PC-9 (cell line): ENCODE data around the gene MMP20. TPM values are rescaled to one million over a fixed set of nuclear protein-coding genes. Genes with fewer than 3 reads are reported as not detected.

ENCODE experiments used
- Bru-seq: library from RNA; stranded (reverse); fragments of 400-500 nt; gene quantifications from one replicate; lab custom pipeline; 2021; lab: Mats Ljungman, UMichigan
- BruChase-seq, 2 experiments: library from RNA; stranded (reverse); fragments of 400-500 nt; gene quantifications; one replicate each; lab custom pipeline; 2021; lab: Mats Ljungman, UMichigan
- BruUV-seq: library from RNA; stranded (reverse); fragments of 400-500 nt; replicated peaks from 2 replicates; lab custom pipeline; 2021; lab: Mats Ljungman, UMichigan
- CTCF ChIA-PET: fragments of 300-600 bp; sonication (Branson Sonifier 250); formaldehyde crosslinking; loops from one replicate; lab custom pipeline; 2022; ENCODE audit warnings: antibody characterized with exemption; lab: Charles Lee
- POLR2A ChIA-PET: fragments of 300-600 bp; sonication (Branson Sonifier 250); formaldehyde crosslinking; loops from one replicate; lab custom pipeline; 2022; ENCODE audit warnings: antibody characterized with exemption; ENCODE audit not compliant: unreplicated experiment; lab: Charles Lee
- DNase-seq, 2 experiments: peaks; one replicate each; pipeline versions ENCODE4 v3.0.0 to v3.0.0-alpha.2; 2015 to 2022; ENCODE audit warnings: mixed read lengths in 1 of 2
- H2AFZ ChIP-seq: fragments of 200-600 bp; sonication (generic); 2 replicates; pipeline ENCODE4 v1.8.1; 2017; ENCODE audit warnings: antibody characterized with exemption
- H3F3A ChIP-seq: fragments of 200-600 bp; sonication (generic); 2 replicates; pipeline ENCODE4 v1.8.1; 2017; ENCODE audit warnings: antibody characterized with exemption, mild to moderate bottlenecking, low read depth; ENCODE audit not compliant: insufficient read depth
- H3K27ac ChIP-seq: fragments of 200-600 bp; sonication (generic); 2 replicates; pipeline ENCODE4 v1.6.1; 2016; ENCODE audit warnings: mixed run types
- H3K27me3 ChIP-seq: fragments of 200-600 bp; sonication (generic); 2 replicates; pipeline ENCODE4 v1.6.1; 2016; ENCODE audit warnings: low read depth, mixed run types; ENCODE audit not compliant: insufficient read depth
- H3K36me3 ChIP-seq: fragments of 200-600 bp; sonication (generic); 2 replicates; pipeline ENCODE4 v1.6.1; 2016; ENCODE audit warnings: low read depth, mixed run types
- H3K4me1 ChIP-seq: fragments of 200-600 bp; sonication (generic); replicated peaks from 2 replicates; pipeline ENCODE4 v1.6.1; 2016; ENCODE audit warnings: mixed run types; ENCODE audit not compliant: insufficient read depth
- H3K4me2 ChIP-seq: fragments of 200-600 bp; sonication (generic); 2 replicates; pipeline ENCODE4 v1.6.1; 2017; ENCODE audit warnings: mixed run types
- H3K4me3 ChIP-seq: fragments of 200-600 bp; sonication (generic); 2 replicates; pipeline ENCODE4 v1.6.1; 2016; ENCODE audit warnings: mixed run types
- H3K79me2 ChIP-seq: fragments of 200-600 bp; sonication (generic); 2 replicates; pipeline ENCODE4 v1.6.1; 2017; ENCODE audit warnings: low read depth, mixed run types
- H3K9me2 ChIP-seq: fragments of 200-600 bp; sonication (generic); 2 replicates; pipeline ENCODE4 v1.8.1; 2017; ENCODE audit warnings: mild to moderate bottlenecking; ENCODE audit not compliant: insufficient read depth
- H3K9me3 ChIP-seq: fragments of 200-600 bp; sonication (generic); 2 replicates; pipeline ENCODE4 v1.8.1; 2016; ENCODE audit warnings: low read depth; ENCODE audit not compliant: insufficient read depth
- H4K20me1 ChIP-seq: fragments of 200-600 bp; sonication (generic); 2 replicates; pipeline ENCODE4 v1.8.1; 2017; ENCODE audit not compliant: insufficient read depth
- CTCF ChIP-seq: fragments of 200-600 bp; sonication (generic); conservative IDR thresholded peaks from 2 replicates; pipeline ENCODE4 v1.6.1; 2017; ENCODE audit warnings: mixed run types, antibody characterized with exemption, mild to moderate bottlenecking, moderate library complexity
- EZH2 ChIP-seq: fragments of 200-600 bp; sonication (generic); IDR thresholded peaks from 2 replicates; pipeline ENCODE4 v1.8.0; 2017; ENCODE audit warnings: antibody characterized with exemption, low read depth
- intact Hi-C: fragments of 100-400 bp; cut with micrococcal nuclease; formaldehyde crosslinking; loops from one replicate; pipeline ENCODE4 v1.10.0; 2022; ENCODE audit not compliant: unreplicated experiment
- long read RNA-seq: library from polyadenylated mRNA; stranded (forward); transcript quantifications from one replicate; pipeline ENCODE4 v2.0.0, GENCODE V29; 2022
- total RNA-seq: library from RNA; stranded (reverse); gene quantifications from 2 replicates; pipeline ENCODE4 v1.2.3, GENCODE V29; 2021

Gene MMP20
- total RNA-seq (not detected in 2 replicates), Bru-seq, nascent RNA (percentile 8 among the genes with signal in this experiment), BruChase-seq, experiment 1, labeled RNA remaining after a 2-hour chase (percentile 6 among the genes with signal in this experiment), BruChase-seq, experiment 2, labeled RNA remaining after a 6-hour chase (percentile 5 among the genes with signal in this experiment)
- long read RNA-seq, result 0 reads

- Histone ChIP-seq H3K27me3 (no peaks in the 10 kb centered on the region), H3K79me2 (no peaks in the 10 kb centered on the region), H3K36me3 (no peaks in the 10 kb centered on the region), H3K4me3 (no peak within 1 kb of the TSS), H3K4me2 (no peak within 1 kb of the TSS), H4K20me1 (no peaks in the 10 kb centered on the region), H3K9me3 (no peaks in the 10 kb centered on the region), H3K27ac (no peak within 1 kb of the TSS), H3K4me1 (no peaks in the 10 kb centered on the region), H3F3A (no peaks in the 10 kb centered on the region), H3K9me2 (no peaks in the 10 kb centered on the region), H2AFZ (no peak within 1 kb of the TSS)
- intact Hi-C loops, result no loop called here
- BruUV-seq, result no TSS peak
- TF ChIP-seq CTCF (no peak), EZH2 (no peak)
- DNase-seq, result no peak
- ChIA-PET POLR2A (no interaction called here), CTCF (interaction anchor here (0.5 kb wide), 1 partner anchor 336 kb away, joined by 4 read pairs; no protein-coding TSS in a partner anchor)
Observed at GRCh38 chr11:102625177-102625576, at the start of gene MMP20. TSS of gene MMP20 (minus strand) at chr11:102625332. CDS start at chr11:102625319, 13 bp downstream.

GRCh38 chr11:102669664-102670063 is 44.5 kb upstream of the MMP20 start:
- H2AFZ ChIP-seq, result no peak overlapping the region
- no peaks in the 10 kb centered on the region for H3K79me2 ChIP-seq
- no peaks in the 10 kb centered on the region for H4K20me1 ChIP-seq
- H3K9me2 ChIP-seq, result no peaks in the 10 kb centered on the region; the same call in 1 of the 2 replicates
- no peaks in the 10 kb centered on the region for H3K27me3 ChIP-seq
- ChIA-PET CTCF (no interaction called here), POLR2A (interaction anchor here (0.6 kb wide), 1 partner anchor 413 kb away, joined by 3 read pairs; no protein-coding TSS in a partner anchor)
- no peaks in the 10 kb centered on the region for H3K4me1 ChIP-seq
- no peak for DNase-seq
- BruUV-seq, result no TSS peak
- H3K4me3 ChIP-seq, result no peak overlapping the region
- no peak overlapping the region for H3K27ac ChIP-seq
- no peaks in the 10 kb centered on the region for H3K36me3 ChIP-seq
- H3F3A ChIP-seq, result no peaks in the 10 kb centered on the region
- no peak overlapping the region for H3K4me2 ChIP-seq
- intact Hi-C loops, result loop anchor here (10.0 kb wide), 1 partner anchor 1215 kb away; no protein-coding TSS in a partner anchor
- TF ChIP-seq CTCF, result no peak
- TF ChIP-seq EZH2, result no peak
- H3K9me3 ChIP-seq, result no peaks in the 10 kb centered on the region

- Histone ChIP-seq H3K9me3 (no peaks in the 10 kb centered on the region), H2AFZ (no peak overlapping the region), H3F3A (no peaks in the 10 kb centered on the region), H3K36me3 (no peaks in the 10 kb centered on the region), H3K4me2 (peak overlapping the region; percentile 28; the same call in 1 of the 2 replicates), H3K79me2 (no peaks in the 10 kb centered on the region), H3K4me3 (no peak overlapping the region), H3K9me2 (no peaks in the 10 kb centered on the region; the same call in 1 of the 2 replicates), H3K27me3 (no peaks in the 10 kb centered on the region), H3K27ac (no peak overlapping the region), H4K20me1 (no peaks in the 10 kb centered on the region), H3K4me1 (no peaks in the 10 kb centered on the region)
- CTCF ChIA-PET, result interaction anchor here (0.6 to 1.4 kb wide), 10 partner anchors 51 to 1889 kb away, joined by 3 to 8 read pairs (median 4); no protein-coding TSS in a partner anchor
- peak; percentile 96 for TF ChIP-seq CTCF
- TF ChIP-seq EZH2, result no peak
- intact Hi-C loops, result loop anchor here (1.0 to 10.0 kb wide), 7 partner anchors 54 to 1212 kb away; no protein-coding TSS in a partner anchor
- peak; percentile 22 to 46 for DNase-seq
- POLR2A ChIA-PET, result interaction anchor here (0.6 kb wide), 1 partner anchor 11 kb away, joined by 8 read pairs; no protein-coding TSS in a partner anchor
- BruUV-seq, result no TSS peak
Observed at GRCh38 chr11:102666331-102666957, 41.3 kb upstream of the MMP20 start.
